SJCRH30 (cell line): ENCODE measurements around the gene TP53I13. TPM values are rescaled to one million over a fixed set of nuclear protein-coding genes. Genes with fewer than 3 reads are reported as not detected.
A peak's percentile ranks its signal among the peaks of the same experiment; 100 is the strongest.

Experiments used
- DNase-seq, 2 experiments: peaks; one replicate each; pipeline ENCODE4 v3.0.0-alpha.2; 2015 to 2020
- H3K27ac ChIP-seq: fragments of 250-450 bp; sonication (Bioruptor Pico); 2 replicates; pipeline ENCODE4 v1.5.1; 2020; ENCODE audit warnings: mild to moderate bottlenecking, moderate library complexity
- H3K27me3 ChIP-seq: fragments of 250-450 bp; sonication (Bioruptor Pico); 2 replicates; pipeline ENCODE4 v1.5.1; 2020; ENCODE audit warnings: mild to moderate bottlenecking, moderate library complexity
- H3K36me3 ChIP-seq: fragments of 250-450 bp; sonication (Bioruptor Pico); 2 replicates; pipeline ENCODE4 v1.5.1; 2020; ENCODE audit warnings: mild to moderate bottlenecking, moderate library complexity
- H3K4me1 ChIP-seq: fragments of 250-450 bp; sonication (Bioruptor Pico); 2 replicates; pipeline ENCODE4 v1.5.1; 2020; ENCODE audit warnings: mild to moderate bottlenecking, moderate library complexity
- H3K4me3 ChIP-seq: fragments of 250-450 bp; sonication (Bioruptor Pico); 2 replicates; pipeline ENCODE4 v1.5.1; 2020; ENCODE audit warnings: mild to moderate bottlenecking, moderate library complexity
- H3K9me3 ChIP-seq: fragments of 250-450 bp; sonication (Bioruptor Pico); replicated peaks from 2 replicates; pipeline ENCODE4 v1.5.1; 2020; ENCODE audit warnings: mild to moderate bottlenecking, moderate library complexity
- total RNA-seq: library from RNA; depleted of rRNA; stranded (reverse); fragments of >200 nt; shearing (Covaris generic); gene quantifications from 2 replicates; pipeline ENCODE4 v1.2.3, GENCODE V29; 2014

Gene TP53I13
- total RNA-seq, 1 experiment from 2014 or later: 45.0 TPM

GRCh38 chr17:29573558-29573869 is 5.0 kb downstream of the TP53I13 start:
- no peaks in the 10 kb centered on the region for H3K27me3 ChIP-seq
- H3K4me3 ChIP-seq: no peak overlapping the region
- H3K4me1 ChIP-seq: no peaks in the 10 kb centered on the region
- no peak for DNase-seq
- no peaks in the 10 kb centered on the region for H3K9me3 ChIP-seq
- no peak overlapping the region for H3K27ac ChIP-seq
- H3K36me3 ChIP-seq: peaks cover 19% of the 10 kb centered on the region

DNA sequence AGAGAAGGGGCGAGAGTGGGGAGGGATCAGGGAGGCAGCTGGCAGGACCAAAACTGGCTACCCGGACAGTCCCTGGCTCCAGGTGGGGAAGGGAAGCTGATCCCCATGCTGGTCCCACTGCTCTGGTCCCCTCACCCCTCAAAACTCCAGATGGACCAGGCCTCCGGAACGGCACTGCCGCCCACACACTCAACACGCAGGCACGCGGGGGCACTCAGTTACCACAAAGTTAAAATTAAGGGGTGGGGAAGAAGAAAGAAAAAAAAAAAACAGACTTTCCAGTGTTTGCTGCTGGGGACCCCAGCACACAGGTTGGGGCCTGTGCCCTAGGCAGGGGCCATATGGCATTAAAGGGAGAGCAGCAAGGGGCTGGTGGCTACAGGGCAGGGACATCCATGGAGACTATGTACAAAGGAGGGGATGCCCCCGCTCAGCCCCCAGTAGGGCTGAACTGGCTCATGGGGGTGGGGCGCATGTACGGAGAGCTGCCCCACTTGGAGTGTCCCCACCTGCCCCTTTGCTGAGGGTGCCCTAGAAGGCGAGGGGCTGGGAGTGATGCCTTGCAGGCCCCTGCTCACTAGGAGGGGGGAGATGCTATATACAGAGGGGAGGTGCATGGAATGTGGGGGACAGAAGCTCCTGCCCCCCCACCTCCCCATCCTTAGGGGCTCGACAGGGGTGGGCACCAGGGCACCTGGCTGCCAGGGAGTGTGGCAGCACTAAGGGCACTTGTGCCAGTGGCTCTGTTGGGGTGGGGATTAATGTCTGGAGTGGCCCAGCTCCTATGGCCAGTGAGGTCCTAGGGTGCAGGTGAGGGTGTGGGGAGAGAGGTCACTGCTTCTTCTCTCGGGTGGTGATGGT is 5.6 kb downstream of the TP53I13 start:
- Histone ChIP-seq H3K4me1 (no peaks in the 10 kb centered on the region), H3K4me3 (no peak overlapping the region), H3K36me3 (peaks cover 19% of the 10 kb centered on the region), H3K27ac (no peak overlapping the region), H3K27me3 (no peaks in the 10 kb centered on the region), H3K9me3 (no peaks in the 10 kb centered on the region)
- DNase-seq: no peak

DNA sequence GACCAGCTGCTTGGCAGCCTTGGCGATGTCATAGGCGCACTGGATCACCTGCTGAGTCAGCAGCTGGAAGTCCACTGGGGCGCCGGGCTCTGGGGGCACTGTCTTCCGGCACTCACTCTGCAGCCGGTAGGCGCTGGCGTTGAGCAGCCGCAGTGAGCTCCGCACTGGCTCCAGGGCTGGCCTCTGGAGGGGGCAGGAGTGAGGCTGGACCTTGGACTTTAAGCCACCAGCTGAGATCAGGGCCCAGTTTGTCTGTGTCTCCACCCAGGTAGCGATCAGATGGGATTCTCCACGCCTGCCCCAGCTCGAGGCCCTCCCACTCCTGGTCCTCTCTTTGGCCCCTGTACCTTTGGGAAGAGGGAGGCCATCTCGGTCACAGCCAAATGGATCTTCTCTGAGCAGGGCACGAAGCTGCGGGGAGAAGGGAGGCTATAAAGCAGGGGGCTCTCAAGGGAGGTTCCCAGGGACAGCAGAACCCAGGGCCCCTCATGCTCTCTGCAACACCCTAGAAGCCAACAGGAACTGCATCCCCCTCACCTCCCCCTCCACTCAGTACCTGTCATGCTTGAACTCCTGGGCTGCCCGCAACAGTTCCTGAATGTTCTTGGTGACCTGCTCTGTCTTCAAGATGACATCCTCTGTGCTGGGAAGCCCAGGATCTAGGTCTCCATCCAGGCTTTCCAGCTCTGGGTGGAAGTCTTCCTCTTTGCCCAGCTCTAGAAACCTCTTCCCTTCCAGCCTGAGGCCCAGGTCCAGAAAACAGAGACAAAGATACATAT is 6.4 kb downstream of the TP53I13 start:
- H3K36me3 ChIP-seq: peaks cover 19% of the 10 kb centered on the region
- DNase-seq: no peak

DNA sequence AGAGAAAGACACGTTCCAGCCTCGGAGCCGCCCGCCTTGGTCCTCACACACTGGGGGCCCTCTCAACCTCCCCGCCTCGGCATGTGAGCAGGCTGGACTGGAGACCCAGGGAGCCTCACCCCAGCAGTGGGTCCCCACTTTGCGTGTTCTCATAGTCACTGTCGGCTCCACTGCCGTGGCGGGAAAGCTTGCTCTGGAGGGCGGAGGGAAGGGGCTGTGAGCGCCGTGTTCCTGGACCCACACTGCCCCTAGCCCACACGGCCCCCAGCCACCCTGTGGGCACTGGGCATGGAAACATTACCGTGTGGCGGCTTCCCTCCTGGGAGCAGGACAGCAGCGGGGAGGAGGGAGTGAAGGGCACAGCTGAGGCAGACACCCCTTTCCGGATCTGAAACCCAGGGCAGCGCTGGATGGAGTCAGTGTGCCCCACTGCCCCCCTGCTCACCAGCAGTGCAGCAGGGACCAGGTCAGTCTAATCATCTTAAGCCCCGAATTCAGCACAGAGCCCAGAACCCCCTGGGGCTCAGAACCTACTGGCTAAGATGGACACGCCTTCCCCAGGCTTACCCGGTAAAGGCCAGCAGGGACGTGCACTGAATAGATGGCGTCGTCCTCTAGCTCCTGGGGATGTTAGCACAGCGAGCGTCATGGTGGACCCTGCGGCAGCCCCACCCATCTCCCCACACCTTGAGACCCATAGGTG is 7.2 kb downstream of the TP53I13 start:
- H3K4me1 ChIP-seq: no peaks in the 10 kb centered on the region
- no peaks in the 10 kb centered on the region for H3K9me3 ChIP-seq
- H3K27ac ChIP-seq: no peak overlapping the region
- H3K36me3 ChIP-seq: peaks cover 19% of the 10 kb centered on the region
- no peaks in the 10 kb centered on the region for H3K27me3 ChIP-seq
- H3K4me3 ChIP-seq: no peak overlapping the region
- no peak for DNase-seq

More for the DNA sequence above, 6.4 kb downstream of the TP53I13 start:
- no peaks in the 10 kb centered on the region for H3K27me3 ChIP-seq
- no peaks in the 10 kb centered on the region for H3K9me3 ChIP-seq
- no peak overlapping the region for H3K27ac ChIP-seq
- H3K4me1 ChIP-seq: no peaks in the 10 kb centered on the region
- H3K4me3 ChIP-seq: no peak overlapping the region

DNA sequence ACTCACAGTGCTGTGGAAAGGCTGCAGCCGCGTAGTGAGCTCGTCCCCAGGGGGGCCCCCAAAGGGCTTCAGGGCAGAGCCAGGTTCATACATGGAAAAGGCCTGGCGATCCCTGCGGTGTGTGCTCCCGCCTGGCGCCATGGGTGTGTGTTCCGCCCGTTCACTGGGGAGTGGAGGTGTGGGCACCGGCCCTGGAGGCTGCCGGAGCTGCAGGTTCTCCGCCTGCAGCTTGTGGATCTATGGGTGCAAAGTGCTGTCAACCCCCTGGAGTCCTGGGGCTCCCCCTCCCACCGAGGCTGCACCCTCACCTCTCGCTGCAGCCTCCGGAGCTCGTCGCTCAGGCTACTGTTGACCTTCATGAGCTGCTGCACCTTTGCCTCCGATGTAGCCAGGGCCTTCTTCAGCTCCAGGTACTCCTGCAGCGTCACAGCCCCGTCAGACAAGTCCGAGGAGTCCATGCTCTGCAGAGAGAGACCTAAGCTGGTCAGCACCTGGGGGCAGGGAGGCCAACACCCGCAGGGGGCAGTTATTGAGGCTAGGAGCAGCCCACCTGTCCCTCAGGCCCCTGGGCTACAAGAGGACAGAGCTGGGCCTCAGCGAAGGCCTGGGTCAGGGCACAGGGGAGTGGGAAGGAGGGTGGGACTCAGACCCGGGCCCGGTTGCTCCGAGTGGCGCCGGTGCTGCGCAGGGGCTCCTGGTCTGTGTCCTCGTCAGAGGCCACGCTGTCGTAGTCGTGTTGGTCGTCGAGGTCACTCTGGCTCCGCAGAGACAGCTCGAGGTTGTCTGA is 7.9 kb downstream of the TP53I13 start:
- peaks cover 21% of the 10 kb centered on the region for H3K36me3 ChIP-seq
- no peaks in the 10 kb centered on the region for H3K9me3 ChIP-seq
- H3K4me3 ChIP-seq: no peak overlapping the region
- no peaks in the 10 kb centered on the region for H3K4me1 ChIP-seq
- no peak for DNase-seq
- H3K27ac ChIP-seq: no peak overlapping the region
- H3K27me3 ChIP-seq: no peaks in the 10 kb centered on the region

- Histone ChIP-seq H3K9me3 (no peaks in the 10 kb centered on the region), H3K4me1 (no peaks in the 10 kb centered on the region), H3K27me3 (no peaks in the 10 kb centered on the region), H3K36me3 (peaks cover 21% of the 10 kb centered on the region), H3K27ac (no peak overlapping the region), H3K4me3 (no peak overlapping the region)
- DNase-seq: no peak
Observed at GRCh38 chr17:29577001-29577370, 8.5 kb downstream of the TP53I13 start.

DNA sequence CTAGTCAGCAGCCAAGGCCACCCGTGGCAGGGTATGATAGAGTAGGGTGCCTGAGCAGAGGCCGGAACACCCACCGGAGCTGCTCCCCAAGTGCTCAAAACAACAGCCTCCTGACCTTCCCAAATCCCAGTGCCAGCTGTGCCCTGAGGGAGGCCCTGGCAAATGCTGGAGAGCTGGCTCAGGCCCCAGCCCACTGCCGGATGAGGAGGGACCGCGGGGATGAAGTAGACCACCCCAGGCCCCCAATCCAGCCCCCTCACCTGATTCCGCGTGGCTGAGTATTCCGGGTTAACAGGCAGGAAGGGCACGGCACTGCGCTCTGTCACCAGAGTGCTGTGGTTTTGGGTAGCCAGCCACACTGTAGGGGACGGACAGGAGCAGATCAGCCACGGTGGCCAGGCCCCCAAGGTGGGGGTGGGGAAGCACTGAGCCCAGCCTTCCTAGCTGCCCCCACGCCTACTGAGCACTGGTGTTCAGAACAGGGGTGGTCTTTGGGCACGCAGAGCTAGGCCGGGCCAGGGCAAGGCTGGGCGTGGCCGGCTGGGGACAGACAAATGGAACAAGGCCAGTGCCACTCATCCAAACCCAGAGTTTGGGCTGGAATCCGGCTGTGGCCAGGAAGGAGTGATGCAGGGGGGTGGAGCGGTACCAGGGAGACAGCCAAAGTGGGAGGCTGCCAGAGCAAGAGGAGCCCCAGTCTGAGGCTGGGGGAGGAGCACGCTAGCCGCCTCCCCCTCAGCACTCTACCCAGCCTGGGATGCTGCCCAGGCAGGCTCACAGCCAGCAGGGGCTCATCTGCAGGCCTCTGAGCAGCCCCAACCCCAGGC is 9.1 kb downstream of the TP53I13 start:
- H3K27ac ChIP-seq: no peak overlapping the region
- no peak overlapping the region for H3K4me3 ChIP-seq
- H3K36me3 ChIP-seq: peaks cover 26% of the 10 kb centered on the region

GRCh38 chr17:29578626-29579485 is 10.4 kb downstream of the TP53I13 start:
- no peaks in the 10 kb centered on the region for H3K9me3 ChIP-seq
- H3K4me1 ChIP-seq: no peaks in the 10 kb centered on the region
- peaks cover 21% of the 10 kb centered on the region for H3K36me3 ChIP-seq
- no peak overlapping the region for H3K4me3 ChIP-seq
- DNase-seq: no peak
- H3K27me3 ChIP-seq: no peaks in the 10 kb centered on the region
- H3K27ac ChIP-seq: no peak overlapping the region

More for the DNA sequence above, 9.1 kb downstream of the TP53I13 start:
- no peaks in the 10 kb centered on the region for H3K27me3 ChIP-seq
- H3K4me1 ChIP-seq: no peaks in the 10 kb centered on the region
- no peaks in the 10 kb centered on the region for H3K9me3 ChIP-seq
- DNase-seq: no peak

DNA sequence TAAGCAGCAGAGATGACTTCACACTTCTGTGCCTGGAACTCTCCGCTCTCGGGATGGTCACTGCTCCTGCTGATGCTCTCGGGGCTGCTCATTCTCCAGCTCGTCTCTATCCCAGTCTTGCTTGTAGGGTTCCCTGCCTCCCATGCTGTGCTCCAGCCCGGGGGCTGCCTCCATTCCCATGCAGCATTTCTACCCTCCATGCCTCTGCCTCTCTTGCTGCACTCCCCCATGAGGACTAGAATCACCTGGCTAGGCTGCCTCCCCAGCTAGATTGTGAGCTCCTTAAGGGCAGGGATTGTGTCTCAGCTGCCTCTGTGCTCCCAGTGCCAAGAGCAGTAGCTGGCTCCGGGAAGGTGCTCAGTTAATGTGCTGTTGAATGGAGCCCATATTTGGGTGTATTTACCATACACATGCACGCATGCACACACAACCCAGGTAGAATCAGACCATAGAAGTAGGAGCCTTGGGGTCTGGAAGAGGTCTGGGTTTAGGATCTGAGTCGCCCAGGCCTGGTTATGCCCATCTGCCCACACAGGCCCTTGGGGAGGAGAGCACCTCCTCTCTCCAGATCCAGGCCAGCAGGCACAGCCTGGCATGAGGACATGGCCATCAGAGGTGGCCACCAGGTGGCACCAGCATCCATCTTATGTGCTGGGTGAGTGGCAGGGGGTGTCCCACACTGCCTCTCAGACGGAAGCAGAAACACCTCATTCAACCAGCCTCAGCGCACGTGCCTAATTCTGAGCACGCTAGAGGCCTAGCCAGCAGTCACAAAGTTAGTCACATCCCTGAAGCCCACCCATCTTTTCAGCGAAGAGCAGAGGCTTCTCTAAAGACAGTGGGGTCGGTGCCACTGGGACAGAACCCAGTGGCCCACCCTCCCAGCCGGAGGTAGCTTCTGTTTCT is 11.6 kb downstream of the TP53I13 start:
- peaks cover 15% of the 10 kb centered on the region; the same call in 1 of the 2 replicates for H3K36me3 ChIP-seq
- H3K4me1 ChIP-seq: peaks cover 8% of the 10 kb centered on the region
- no peaks in the 10 kb centered on the region for H3K27me3 ChIP-seq
- no peak overlapping the region for H3K27ac ChIP-seq
- DNase-seq: peak; percentile 77 to 86
- H3K9me3 ChIP-seq: no peaks in the 10 kb centered on the region
- H3K4me3 ChIP-seq: no peak overlapping the region

DNA sequence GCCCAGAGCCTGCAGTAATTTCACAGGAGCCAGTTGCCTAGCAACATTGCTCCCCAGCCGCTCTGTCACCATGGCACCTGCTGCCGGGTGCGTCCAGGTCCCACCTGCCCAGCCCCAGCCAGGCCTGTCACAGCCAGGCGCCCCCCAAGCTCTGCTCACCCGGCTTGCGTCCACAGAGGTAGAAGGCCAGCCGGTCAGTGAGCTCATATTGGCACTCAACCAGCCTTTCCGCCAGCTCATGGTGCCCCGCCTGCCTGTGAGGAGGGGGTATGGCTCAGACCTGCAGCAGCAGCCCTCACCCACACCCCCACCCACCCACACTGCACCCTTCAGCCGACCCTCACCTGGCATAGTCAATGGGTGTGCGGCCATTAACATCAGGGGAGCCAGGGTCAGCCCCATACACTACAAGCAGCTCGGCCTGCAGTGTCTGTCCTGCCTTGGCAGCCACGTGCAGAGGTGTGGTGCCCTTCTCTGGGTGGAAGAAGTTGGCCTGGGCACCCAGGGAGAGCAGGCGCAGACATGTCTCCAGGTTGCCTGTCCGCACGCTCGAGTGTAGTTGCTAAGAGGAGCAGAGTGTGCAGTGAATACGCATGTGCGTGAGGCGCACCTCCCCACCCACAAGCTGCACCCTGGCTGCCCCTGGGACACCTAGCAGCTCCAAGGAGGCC is 13.2 kb downstream of the TP53I13 start:
- peaks cover 10% of the 10 kb centered on the region for H3K4me1 ChIP-seq
- H3K27ac ChIP-seq: no peak overlapping the region
- peaks cover 9% of the 10 kb centered on the region; the same call in 1 of the 2 replicates for H3K36me3 ChIP-seq
- H3K9me3 ChIP-seq: no peaks in the 10 kb centered on the region
- no peaks in the 10 kb centered on the region for H3K27me3 ChIP-seq
- peak in 1 of 2 experiments; percentile 2 for DNase-seq
- H3K4me3 ChIP-seq: no peak overlapping the region

DNA sequence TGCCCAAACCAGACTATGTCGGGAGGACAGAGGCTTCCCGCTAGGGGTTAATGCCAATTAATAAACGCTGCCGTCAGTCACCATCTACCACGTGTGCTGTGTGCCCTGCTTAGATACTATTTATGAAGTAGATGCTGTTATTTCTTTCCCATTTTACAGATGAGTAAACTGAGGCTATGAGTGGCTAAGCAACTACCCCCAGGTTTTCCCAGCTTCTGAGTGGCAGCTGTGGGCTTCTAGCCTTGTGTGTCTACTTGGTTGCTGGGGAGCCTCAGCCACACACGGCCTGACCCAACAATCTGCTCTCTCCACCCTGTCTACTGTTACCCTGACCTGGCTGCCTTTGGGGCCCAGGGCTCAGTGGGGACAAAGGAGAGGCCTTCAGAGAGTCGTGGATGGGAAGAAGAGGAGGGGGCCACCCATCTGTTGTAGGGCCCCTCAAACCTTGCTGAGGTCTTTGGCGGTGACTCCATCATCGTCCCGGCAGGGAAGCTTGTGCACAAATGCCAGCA is 13.8 kb downstream of the TP53I13 start:
- Histone ChIP-seq H3K9me3 (no peaks in the 10 kb centered on the region), H3K36me3 (peaks cover 7% of the 10 kb centered on the region; the same call in 1 of the 2 replicates), H3K4me1 (peaks cover 10% of the 10 kb centered on the region), H3K4me3 (no peak overlapping the region), H3K27ac (no peak overlapping the region), H3K27me3 (no peaks in the 10 kb centered on the region)
- DNase-seq: peak in 1 of 2 experiments; percentile 4
